ENCODE measurements around the gene DPY19L3. TPM values are rescaled to one million over a fixed set of nuclear protein-coding genes. Genes with fewer than 3 reads are reported as not detected.

DPY19L3 gene
- total RNA-seq, 2 donors from 2014 or later, result 86.5 to 112 TPM

DNA sequence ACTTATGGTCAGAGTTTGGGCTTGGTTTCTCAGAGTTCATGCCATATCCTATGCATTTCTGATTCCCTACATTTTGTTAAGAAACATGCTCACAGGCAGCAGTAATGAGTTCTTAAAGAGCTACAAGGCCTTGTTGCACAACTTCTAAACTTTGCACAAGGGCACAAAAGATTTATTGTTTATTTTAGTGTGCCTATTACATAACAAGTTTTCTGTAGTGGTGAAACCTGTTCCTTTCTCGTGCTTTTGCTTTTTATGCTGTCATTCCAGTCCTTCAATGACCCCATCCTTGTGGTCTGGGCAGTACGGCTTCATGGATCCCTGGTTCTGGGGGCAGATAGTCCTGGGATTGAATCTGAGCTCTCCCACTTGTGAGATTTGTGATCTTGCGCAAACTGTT is 42.4 kb upstream of the DPY19L3 start:
- no peak overlapping the region for H3K27ac ChIP-seq (ENCODE audit: low read depth, low read length)
- 90 to 93% methylated on average over 2 to 3 of the region's 3 CpGs for WGBS, 2 experiments (ENCODE audit: insufficient coverage in 1 of 2, insufficient read length in 1 of 2)

DNA sequence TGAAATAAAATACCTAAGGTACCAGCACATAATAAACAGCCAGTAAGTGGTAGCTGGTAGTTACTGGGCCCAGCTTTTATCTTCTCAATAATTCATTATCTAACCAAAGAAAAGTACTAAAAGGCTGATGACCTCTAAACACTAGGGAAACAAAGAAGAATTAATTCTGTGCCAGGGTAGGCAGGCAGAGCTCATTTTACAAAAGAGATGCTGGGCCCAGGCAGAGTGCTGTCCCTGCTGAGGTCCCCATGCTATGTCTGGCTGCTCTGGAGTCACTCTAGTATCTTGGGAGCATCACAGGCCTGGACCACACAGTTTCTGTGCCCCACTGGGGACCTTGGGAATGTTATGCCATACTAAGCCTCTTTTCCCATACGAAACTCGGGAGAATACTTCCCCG is 41.9 kb upstream of the DPY19L3 start:
- Mint-ChIP-seq H3K9me3 (no peaks in the 10 kb centered on the region), H3K27ac (no peak overlapping the region), H3K4me1 (no peaks in the 10 kb centered on the region), H3K27me3 (ENCODE audit: insufficient read depth) (no peaks in the 10 kb centered on the region), H3K36me3 (ENCODE audit: low read depth) (peaks cover 61% of the 10 kb centered on the region), H3K4me3 (no peak overlapping the region)
- Histone ChIP-seq H3K27ac (ENCODE audit: low read depth, low read length) (no peak overlapping the region), H3K9me3 (ENCODE audit: control insufficient read depth, low read length) (no peaks in the 10 kb centered on the region), H3K27me3 (ENCODE audit: control insufficient read depth, insufficient read depth, low read length, poor library complexity, severe bottlenecking) (no peaks in the 10 kb centered on the region), H3K9ac (ENCODE audit: extremely low read depth, low read length, poor library complexity, severe bottlenecking) (no peak overlapping the region), H3K36me3 (ENCODE audit: control insufficient read depth, insufficient read depth, low read length) (peaks cover 57% of the 10 kb centered on the region), H3K4me1 (ENCODE audit: control insufficient read depth, insufficient read depth, low read length) (no peaks in the 10 kb centered on the region), H3K4me3 (ENCODE audit: low read length) (no peak overlapping the region)
- no peak for DNase-seq
- WGBS, 2 experiments (ENCODE audit: insufficient coverage in 1 of 2, insufficient read length in 1 of 2), result 97 to 100% methylated on average over 2 to 3 of the region's 3 CpGs
- TF ChIP-seq, protein P1, sequence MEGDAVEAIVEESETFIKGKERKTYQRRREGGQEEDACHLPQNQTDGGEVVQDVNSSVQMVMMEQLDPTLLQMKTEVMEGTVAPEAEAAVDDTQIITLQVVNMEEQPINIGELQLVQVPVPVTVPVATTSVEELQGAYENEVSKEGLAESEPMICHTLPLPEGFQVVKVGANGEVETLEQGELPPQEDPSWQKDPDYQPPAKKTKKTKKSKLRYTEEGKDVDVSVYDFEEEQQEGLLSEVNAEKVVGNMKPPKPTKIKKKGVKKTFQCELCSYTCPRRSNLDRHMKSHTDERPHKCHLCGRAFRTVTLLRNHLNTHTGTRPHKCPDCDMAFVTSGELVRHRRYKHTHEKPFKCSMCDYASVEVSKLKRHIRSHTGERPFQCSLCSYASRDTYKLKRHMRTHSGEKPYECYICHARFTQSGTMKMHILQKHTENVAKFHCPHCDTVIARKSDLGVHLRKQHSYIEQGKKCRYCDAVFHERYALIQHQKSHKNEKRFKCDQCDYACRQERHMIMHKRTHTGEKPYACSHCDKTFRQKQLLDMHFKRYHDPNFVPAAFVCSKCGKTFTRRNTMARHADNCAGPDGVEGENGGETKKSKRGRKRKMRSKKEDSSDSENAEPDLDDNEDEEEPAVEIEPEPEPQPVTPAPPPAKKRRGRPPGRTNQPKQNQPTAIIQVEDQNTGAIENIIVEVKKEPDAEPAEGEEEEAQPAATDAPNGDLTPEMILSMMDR (conservative IDR thresholded peaks at IDR 0.05), result no peak

More for the DNA sequence above, 42.4 kb upstream of the DPY19L3 start:
- Histone ChIP-seq H3K9me3 (ENCODE audit: control insufficient read depth, low read length) (no peaks in the 10 kb centered on the region), H3K4me1 (ENCODE audit: control insufficient read depth, insufficient read depth, low read length) (no peaks in the 10 kb centered on the region), H3K9ac (ENCODE audit: extremely low read depth, low read length, poor library complexity, severe bottlenecking) (no peak overlapping the region), H3K4me3 (ENCODE audit: low read length) (no peak overlapping the region), H3K27me3 (ENCODE audit: control insufficient read depth, insufficient read depth, low read length, poor library complexity, severe bottlenecking) (no peaks in the 10 kb centered on the region), H3K36me3 (ENCODE audit: control insufficient read depth, insufficient read depth, low read length) (peaks cover 62% of the 10 kb centered on the region)
- no peak overlapping the region for H3K4me3 Mint-ChIP-seq
- no peaks in the 10 kb centered on the region for H3K27me3 Mint-ChIP-seq (ENCODE audit: insufficient read depth)
- no peak overlapping the region for H3K27ac Mint-ChIP-seq
- H3K36me3 Mint-ChIP-seq (ENCODE audit: low read depth), result peaks cover 66% of the 10 kb centered on the region
- TF ChIP-seq, protein P1 (conservative IDR thresholded peaks at IDR 0.05), result no peak
- H3K4me1 Mint-ChIP-seq, result no peaks in the 10 kb centered on the region
- no peak for DNase-seq
- no peaks in the 10 kb centered on the region for H3K9me3 Mint-ChIP-seq

DNA sequence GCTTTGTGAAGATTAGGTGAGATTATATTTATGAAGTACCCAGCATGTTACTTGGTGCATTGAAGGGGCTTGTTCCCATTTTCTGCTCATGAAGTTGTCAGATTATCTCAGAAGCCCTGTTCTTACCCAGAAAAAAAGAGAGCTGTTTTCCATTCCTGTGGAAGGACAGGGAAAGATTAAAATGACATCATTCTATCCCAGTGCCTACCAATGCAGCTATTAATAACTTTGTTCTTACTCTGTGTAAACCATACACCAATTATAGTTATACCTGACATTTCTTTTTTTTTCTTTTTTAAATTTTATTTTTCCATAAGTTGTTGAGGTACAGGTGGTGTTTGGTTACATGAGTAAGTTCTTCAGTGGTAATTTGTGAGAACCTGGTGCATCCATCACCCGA is 41.5 kb upstream of the DPY19L3 start:
- Histone ChIP-seq H3K36me3 (ENCODE audit: control insufficient read depth, insufficient read depth, low read length) (peaks cover 54% of the 10 kb centered on the region), H3K9ac (ENCODE audit: extremely low read depth, low read length, poor library complexity, severe bottlenecking) (no peak overlapping the region), H3K27ac (ENCODE audit: low read depth, low read length) (no peak overlapping the region), H3K9me3 (ENCODE audit: control insufficient read depth, low read length) (no peaks in the 10 kb centered on the region), H3K4me3 (ENCODE audit: low read length) (no peak overlapping the region), H3K4me1 (ENCODE audit: control insufficient read depth, insufficient read depth, low read length) (no peaks in the 10 kb centered on the region), H3K27me3 (ENCODE audit: control insufficient read depth, insufficient read depth, low read length, poor library complexity, severe bottlenecking) (no peaks in the 10 kb centered on the region)
- Mint-ChIP-seq H3K4me3 (no peak overlapping the region), H3K36me3 (ENCODE audit: low read depth) (peaks cover 58% of the 10 kb centered on the region), H3K4me1 (no peaks in the 10 kb centered on the region), H3K9me3 (no peaks in the 10 kb centered on the region), H3K27ac (no peak overlapping the region), H3K27me3 (ENCODE audit: insufficient read depth) (no peaks in the 10 kb centered on the region)
- TF ChIP-seq, protein P1 (conservative IDR thresholded peaks at IDR 0.05), result no peak
- DNase-seq, result no peak
- 95 to 100% methylated on average over 1 of the region's 1 CpG for WGBS, 2 experiments (ENCODE audit: insufficient coverage in 1 of 2, insufficient read length in 1 of 2)
